SK-N-MC (cell line): ENCODE results near the gene DLG2.

Experiments used
- EZH2 ChIP-seq: fragments of 200-600 bp; sonication (generic); IDR thresholded peaks from one replicate; pipeline ENCODE4 v1.6.1; 2017; ENCODE audit warnings: antibody characterized with exemption
- FOXP2 ChIP-seq: optimal IDR thresholded peaks from 2 replicates; pipeline ENCODE3; 2011; ENCODE audit warnings: mild to moderate bottlenecking, moderate library complexity; ENCODE audit not compliant: insufficient read depth; ENCODE audit errors: extremely low read length, control extremely low read depth
- POLR2AphosphoS5 ChIP-seq: IDR thresholded peaks from 2 replicates; pipeline ENCODE4 v1.6.1; 2012; ENCODE audit warnings: mild to moderate bottlenecking, low read depth, low read length, borderline replicate concordance

DNA sequence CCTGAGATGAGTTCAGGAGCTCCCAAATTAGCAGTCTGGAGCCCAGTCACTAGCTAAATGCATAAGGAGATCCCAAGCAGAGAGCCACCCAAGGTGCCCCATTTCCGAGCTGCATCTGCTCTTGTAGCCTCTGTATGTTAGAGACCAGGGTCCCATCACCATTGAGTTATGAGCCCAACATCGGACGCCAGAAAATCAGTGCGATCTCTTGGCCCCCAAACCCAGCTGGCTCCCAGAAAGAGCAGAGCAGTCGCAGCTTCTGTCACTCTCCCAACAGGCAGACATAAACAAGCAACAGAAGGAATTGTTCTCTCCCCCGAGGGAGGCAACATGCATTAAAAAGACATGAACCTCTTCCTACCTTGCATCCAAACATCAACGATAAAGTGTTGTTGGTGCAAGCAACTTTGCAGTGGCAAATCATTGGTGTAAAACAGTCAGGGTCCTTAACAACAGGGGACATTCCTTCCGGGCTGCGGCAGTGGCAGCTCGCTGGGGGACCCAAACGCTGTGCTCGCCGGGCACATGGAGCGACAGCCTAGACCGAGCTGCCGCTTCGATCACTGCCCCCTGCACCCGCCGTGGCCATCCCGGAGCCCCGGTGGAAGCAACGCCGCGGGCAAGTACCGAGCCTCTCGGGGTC is 907.1 kb downstream of the DLG2 start:
- TF ChIP-seq EZH2 = no peak
- no peak for TF ChIP-seq POLR2AphosphoS5
- no peak for TF ChIP-seq FOXP2
